DOHH2 (cell line): ENCODE results near the gene EME2.

ENCODE experiments used
- CTCF ChIP-seq: fragments of 200-600 bp; sonication (generic); IDR thresholded peaks from one replicate; pipeline ENCODE4 v1.5.1; 2014; ENCODE audit warnings: antibody characterized with exemption, mild to moderate bottlenecking, low read depth, low read length; ENCODE audit not compliant: poor library complexity, severe bottlenecking
- EZH2phosphoT487 ChIP-seq: fragments of 200-600 bp; sonication (generic); IDR thresholded peaks from 2 replicates; pipeline ENCODE4 v1.6.1; 2017; ENCODE audit warnings: borderline replicate concordance, mild to moderate bottlenecking, antibody characterized with exemption, low read length, moderate library complexity, mixed read lengths

- TF ChIP-seq CTCF (no peak), EZH2phosphoT487 (no peak)
Observed at GRCh38 chr16:1794908-1795666, 22.5 kb downstream of the EME2 start.
